Brain pericyte (primary cell): ENCODE results near the gene SH3BGRL2.
"Not testable (repeated sequence)": the region's sequence is repeated elsewhere in the genome, so short reads cannot be mapped to it uniquely, and the experiment has no call there.

ENCODE experiments used
- DNase-seq: peaks from one replicate; pipeline ENCODE4 v3.0.0-alpha.2; 2012; ENCODE audit warnings: low read depth, low spot score

The SH3BGRL2 gene

DNA sequence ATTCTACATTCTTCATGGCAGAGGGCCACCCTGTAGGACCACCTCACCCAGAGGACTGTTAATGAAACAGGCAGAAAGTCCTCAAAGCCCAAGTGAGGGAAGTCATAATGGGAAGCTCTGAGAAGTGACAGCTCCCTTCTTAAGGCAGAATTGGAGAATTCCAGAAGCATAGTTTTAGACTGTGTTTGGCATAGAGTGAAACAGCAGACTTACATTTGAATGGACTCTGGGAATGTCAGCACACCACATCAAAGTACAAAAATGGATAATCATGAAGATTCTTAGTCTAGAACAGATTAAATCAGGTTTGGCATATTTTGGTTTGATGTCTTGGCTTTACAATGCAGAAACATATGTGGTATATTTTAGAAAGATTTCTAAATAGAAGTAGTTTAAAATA is 17.9 kb downstream of the SH3BGRL2 start:
- no peak for DNase-seq

DNA sequence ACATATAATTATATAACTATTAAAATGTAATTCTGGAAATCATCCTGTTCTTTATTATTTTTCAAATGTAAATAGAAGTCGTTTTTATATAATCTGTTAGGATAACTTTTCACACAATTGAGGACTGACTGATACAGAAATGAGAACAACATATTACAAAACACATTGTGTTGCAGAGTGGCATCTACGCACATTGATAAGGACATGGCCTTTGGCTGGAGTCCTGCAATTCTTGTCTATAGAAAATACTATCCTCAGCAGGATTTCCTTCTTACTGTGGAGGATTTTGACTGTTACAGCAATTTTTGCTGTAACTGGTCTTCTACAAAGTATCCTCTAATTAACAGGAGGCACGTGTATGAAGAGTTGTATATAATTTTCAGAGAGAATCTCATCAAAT is 19.8 kb downstream of the SH3BGRL2 start:
- no peak for DNase-seq

DNA sequence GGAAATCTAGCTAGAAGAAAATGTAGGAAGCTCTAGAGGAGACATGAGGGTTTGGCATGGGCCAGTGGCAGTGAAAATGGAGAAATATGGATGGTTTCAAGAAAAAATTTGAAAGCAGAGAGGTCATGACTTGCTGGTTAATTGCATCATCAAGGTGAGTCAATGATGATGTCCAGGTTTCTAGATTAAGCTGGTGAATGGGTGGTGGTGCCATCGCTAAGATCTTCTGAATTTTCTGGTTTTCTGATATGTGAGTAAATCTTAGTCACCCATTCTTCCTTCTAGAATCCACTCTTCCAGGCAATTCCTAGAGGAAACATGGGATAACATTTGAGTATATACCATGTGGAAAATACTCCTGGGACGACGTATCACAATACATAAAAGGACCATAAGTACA is 25.0 kb downstream of the SH3BGRL2 start:
- no peak for DNase-seq

GRCh38 chr6:79657238-79657637 is 26.1 kb downstream of the SH3BGRL2 start:
- DNase-seq = no peak

DNA sequence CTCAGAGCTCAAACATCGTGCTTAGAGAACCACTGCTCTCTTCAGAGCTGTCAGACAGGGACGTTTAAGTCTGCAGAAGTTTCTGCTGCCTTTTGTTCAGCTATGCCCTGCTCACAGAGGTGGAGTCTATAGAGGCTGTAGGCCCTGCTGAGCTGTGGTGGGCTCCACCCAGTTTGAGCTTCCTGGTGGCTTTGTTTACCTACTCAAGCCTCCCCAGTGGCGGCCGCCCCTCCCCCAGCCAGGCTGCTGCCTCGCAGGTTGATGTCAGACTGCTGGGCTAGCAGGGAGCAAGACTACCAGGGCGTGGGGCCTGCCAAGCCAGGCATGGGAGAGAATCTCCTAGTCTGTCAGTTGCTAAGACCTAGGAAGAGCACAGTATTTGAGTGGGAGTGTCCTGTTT is 32.5 kb downstream of the SH3BGRL2 start:
- not testable (repeated sequence) for DNase-seq

- DNase-seq = no peak
These were observed 34.8 kb downstream of the SH3BGRL2 start for GRCh38 chr6:79665725-79666551.

- no peak for DNase-seq
These were observed 35.5 kb downstream of the SH3BGRL2 start for GRCh38 chr6:79666634-79667033.

GRCh38 chr6:79668381-79668780 is 37.3 kb downstream of the SH3BGRL2 start:
- DNase-seq = no peak

DNA sequence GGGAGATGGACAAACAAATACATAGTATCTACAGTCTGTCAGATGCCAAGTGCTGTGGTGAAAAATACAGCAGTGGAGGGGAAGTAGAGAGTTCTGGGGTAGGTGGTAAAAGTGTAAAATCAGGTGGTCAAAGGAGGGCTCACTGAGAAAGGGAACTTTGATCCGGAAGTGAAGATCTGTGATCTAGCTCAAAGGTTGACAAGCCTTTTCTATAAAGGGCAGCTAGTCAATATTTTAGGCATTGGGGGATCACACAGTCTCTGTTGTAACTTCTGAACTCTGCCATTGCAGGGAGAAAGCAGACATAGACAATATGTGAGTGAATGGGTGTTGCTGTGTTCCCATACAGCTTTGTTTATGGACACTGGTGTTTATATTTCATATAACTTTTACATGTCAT is 38.6 kb downstream of the SH3BGRL2 start:
- DNase-seq = no peak

DNA sequence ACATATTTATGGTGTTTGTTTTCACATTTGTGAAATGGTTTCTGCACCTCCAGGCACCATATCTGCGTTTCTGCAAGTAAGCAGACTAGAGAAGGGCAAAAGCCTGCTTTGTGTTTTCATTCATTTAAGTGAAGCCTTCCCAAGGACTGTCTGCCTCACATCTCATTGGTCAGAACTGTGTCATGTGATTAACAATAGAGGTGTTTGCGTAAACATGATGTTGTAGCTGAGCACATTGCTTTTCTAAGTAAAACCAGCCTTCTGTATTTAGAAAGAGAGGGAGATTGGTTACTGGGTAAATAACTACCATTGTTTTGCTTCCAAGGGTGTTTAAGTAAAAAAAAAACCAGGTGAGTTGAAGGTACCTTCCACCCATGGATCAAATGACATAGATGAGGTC is 39.7 kb downstream of the SH3BGRL2 start:
- no peak for DNase-seq

GRCh38 chr6:79671600-79672266 is 40.6 kb downstream of the SH3BGRL2 start:
- DNase-seq = no peak

DNA sequence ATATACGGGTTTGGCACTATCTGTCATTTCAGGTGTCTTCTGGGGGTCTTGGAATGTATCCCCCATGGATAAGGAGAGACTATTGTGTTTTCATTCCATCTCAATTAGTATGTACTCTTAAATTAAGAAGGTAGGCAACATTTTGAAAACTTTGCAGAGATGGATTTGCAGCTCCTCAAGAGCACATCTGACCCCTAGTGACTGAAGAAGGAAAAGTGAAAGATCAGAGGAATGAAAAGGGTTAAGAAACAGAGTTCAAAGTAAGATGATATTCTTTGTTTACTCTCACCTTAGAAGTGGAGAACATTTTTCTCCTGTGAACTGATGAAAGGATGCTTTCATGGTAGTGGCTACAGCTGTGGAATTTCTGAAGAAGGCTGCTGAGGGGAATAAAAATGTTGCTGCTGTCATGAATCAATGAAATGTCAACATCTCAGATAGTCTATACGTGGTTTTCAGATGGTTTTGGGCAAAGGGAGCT is 41.5 kb downstream of the SH3BGRL2 start:
- no peak for DNase-seq

DNA sequence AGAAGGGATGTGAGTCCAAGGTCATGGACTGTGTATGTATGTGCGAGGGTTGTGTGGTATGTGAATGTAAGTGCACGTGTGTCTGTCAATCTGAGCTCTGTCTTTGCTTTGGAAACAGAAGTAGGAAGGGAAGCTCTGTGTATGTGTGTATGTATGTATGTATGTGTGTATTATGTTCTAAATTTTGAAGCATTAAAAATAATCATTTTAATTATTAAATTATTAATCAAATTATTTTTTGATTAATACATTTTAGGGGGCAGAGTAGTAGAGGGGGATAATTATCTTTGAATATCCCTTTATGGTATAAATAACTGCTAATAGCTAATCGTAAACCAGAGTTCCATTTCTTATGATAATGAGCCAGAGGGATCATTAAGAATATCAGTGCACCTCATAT is 42.8 kb downstream of the SH3BGRL2 start:
- DNase-seq = no peak

GRCh38 chr6:79676785-79677736 is 45.9 kb downstream of the SH3BGRL2 start:
- DNase-seq = no peak

GRCh38 chr6:79682682-79683081 is 51.6 kb downstream of the SH3BGRL2 start:
- DNase-seq = not testable (repeated sequence)

DNA sequence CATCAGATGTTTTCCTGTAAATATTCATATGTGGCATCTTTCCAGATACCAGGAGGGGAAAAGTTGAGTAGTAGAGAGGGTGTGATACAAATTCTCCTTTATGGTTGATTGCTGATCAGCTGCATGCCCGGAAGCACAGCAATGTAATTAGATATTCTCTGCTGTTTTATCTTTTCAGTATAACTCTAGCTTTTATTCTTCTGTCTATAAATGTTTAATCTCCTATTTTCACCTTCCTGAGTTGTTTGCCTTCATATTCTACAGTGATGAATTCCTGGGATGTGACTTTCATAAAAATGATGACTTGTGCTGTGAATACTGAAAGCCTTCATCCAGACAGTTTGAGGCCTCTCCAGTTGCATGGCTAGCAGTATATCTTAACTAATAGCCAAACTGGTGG is 53.7 kb downstream of the SH3BGRL2 start:
- DNase-seq = no peak

GRCh38 chr6:79686707-79687309 is 55.7 kb downstream of the SH3BGRL2 start:
- DNase-seq = no peak

DNA sequence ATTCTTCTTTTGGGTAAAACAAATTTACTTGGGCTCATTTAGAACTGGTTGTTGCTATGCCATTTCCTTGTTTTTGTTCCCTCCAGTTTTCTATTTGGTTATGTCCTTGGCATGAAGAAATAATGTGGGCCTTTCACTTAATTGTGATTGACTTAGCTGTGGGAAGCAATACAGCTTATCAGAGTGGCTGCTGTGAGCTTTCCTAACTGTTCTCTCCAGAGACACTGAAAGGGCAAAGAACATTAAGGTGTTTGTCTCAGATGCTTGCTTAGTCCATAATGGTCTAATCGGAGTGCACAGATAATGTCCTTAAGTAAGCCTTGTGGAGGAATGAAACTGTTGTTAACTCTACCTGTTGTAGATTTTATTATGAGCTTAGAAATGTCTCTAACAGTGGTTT is 56.6 kb downstream of the SH3BGRL2 start:
- no peak for DNase-seq

DNA sequence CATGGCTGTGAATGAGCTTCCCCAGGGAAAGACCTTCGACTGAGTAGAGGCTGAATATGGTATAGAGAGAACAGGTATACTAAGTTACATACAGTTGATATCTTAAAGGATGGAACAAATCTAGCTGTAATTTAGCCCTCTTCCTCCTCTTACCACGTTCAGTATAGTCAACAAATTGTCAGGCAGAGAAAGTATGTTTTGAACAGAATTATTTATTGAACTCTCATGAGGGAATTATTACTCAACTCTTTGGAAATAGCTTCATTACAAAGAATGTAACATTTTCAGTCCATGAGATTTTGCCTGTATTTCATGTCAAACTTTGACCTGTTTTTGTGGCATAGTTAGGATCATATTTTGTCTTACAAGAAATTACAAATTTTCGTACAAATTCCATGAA is 63.0 kb downstream of the SH3BGRL2 start:
- no peak for DNase-seq

DNA sequence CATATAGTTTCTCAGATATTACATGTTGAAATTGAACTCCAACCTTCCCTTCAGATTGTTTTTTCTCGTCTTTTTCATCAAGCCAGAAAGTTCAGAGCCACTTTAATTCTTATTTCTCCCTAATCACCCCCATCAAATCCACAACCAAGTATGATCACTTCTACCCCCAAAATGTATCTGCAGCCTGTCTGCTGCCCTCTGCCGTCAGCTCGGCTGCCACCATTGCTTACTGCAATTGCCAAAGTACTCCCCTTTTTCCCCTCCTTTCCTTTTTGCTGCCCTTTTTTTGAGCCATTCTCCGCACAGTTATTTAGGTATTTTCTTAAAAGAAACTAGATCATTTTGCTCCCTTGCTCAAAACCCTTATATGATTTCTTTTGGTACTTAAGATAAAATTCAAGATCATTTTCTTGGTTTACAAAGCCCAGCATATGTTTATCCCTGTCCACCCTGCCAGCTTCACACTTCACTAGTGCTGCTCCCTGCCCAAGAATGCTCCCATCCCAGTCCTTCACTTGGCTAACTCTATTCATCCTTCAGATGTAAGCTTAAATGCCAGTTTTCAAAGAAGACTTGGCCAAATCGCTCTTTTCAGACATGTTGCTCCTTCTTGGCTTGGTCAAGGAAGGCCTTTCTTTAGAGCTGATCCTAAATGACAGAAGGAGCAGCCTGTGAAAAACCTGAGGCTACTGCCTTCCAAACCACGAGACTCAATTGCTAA is 63.7 kb downstream of the SH3BGRL2 start:
- DNase-seq = no peak

GRCh38 chr6:79697430-79697829 is 66.3 kb downstream of the SH3BGRL2 start:
- DNase-seq = no peak
